ENCODE results near the gene MEIOB.
"Not testable (repeated sequence)": the region's sequence is repeated elsewhere in the genome, so short reads cannot be mapped to it uniquely, and the experiment has no call there.

The MEIOB gene

GRCh38 chr16:1907226-1907860 is 35.4 kb upstream of the MEIOB start:
- no peak for DNase-seq (ENCODE audit: low spot score)

GRCh38 chr16:1906846-1907165 is 34.8 kb upstream of the MEIOB start:
- DNase-seq (ENCODE audit: low spot score): no peak

GRCh38 chr16:1906055-1906845 is 34.3 kb upstream of the MEIOB start:
- DNase-seq (ENCODE audit: low spot score): no peak

- DNase-seq (ENCODE audit: low spot score): no peak
Measured at GRCh38 chr16:1903845-1904840, 32.2 kb upstream of the MEIOB start.

- no peak for DNase-seq (ENCODE audit: low spot score)
Measured at GRCh38 chr16:1903220-1903574, 31.2 kb upstream of the MEIOB start.

- no peak for DNase-seq (ENCODE audit: low spot score)
Measured at GRCh38 chr16:1902547-1903219, 30.7 kb upstream of the MEIOB start.

GRCh38 chr16:1900452-1900774 is 28.4 kb upstream of the MEIOB start:
- no peak for DNase-seq (ENCODE audit: low spot score)

GRCh38 chr16:1899641-1900451 is 27.9 kb upstream of the MEIOB start:
- no peak for DNase-seq (ENCODE audit: low spot score)

GRCh38 chr16:1897692-1898091 is 25.7 kb upstream of the MEIOB start:
- DNase-seq (ENCODE audit: low spot score): not testable (repeated sequence)

GRCh38 chr16:1895949-1896675 is 24.1 kb upstream of the MEIOB start:
- DNase-seq (ENCODE audit: low spot score): no peak

- no peak for DNase-seq (ENCODE audit: low spot score)
Measured at GRCh38 chr16:1895068-1895467, 23.1 kb upstream of the MEIOB start.

- no peak for DNase-seq (ENCODE audit: low spot score)
Measured at GRCh38 chr16:1890708-1891050, 18.7 kb upstream of the MEIOB start.

- no peak for DNase-seq (ENCODE audit: low spot score)
Measured at GRCh38 chr16:1890024-1890707, 18.2 kb upstream of the MEIOB start.

GRCh38 chr16:1887711-1888354 is 15.9 kb upstream of the MEIOB start:
- DNase-seq (ENCODE audit: low spot score): no peak

GRCh38 chr16:1884889-1885288 is 12.9 kb upstream of the MEIOB start:
- DNase-seq (ENCODE audit: low spot score): no peak

- no peak for DNase-seq (ENCODE audit: low spot score)
Measured at GRCh38 chr16:1884155-1884760, 12.3 kb upstream of the MEIOB start.

GRCh38 chr16:1881172-1881571 is 9.2 kb upstream of the MEIOB start:
- DNase-seq (ENCODE audit: low spot score): not testable (repeated sequence)

GRCh38 chr16:1879477-1879876 is 7.5 kb upstream of the MEIOB start:
- no peak for DNase-seq (ENCODE audit: low spot score)

- no peak for DNase-seq (ENCODE audit: low spot score)
Measured at GRCh38 chr16:1878256-1878655, 6.3 kb upstream of the MEIOB start.

All from GM03348 (cell line).